Breast epithelium (tissue), 4 donors: Measurements from ENCODE around the gene KRT15. TPM values are rescaled to one million over a fixed set of nuclear protein-coding genes. Genes with fewer than 3 reads are reported as not detected.

ENCODE experiments used
- DNase-seq, 2 donors: peaks; one replicate each; pipeline ENCODE4 v3.0.0-alpha.2; 2019; ENCODE audit warnings: low spot score in 2 of 2
- H3K27ac ChIP-seq, 2 donors: fragments of 200-600 bp; sonication (generic) in 1 of 2; one replicate each; pipeline ENCODE4 v1.5.1; 2016 to 2019; ENCODE audit warnings: mild to moderate bottlenecking in 1 of 2
- H3K27me3 ChIP-seq, 2 donors: fragments of 200-600 bp; sonication (generic) in 1 of 2; one replicate each; pipeline versions ENCODE4 v1.5.1 to v1.6.0; 2017 to 2019; ENCODE audit warnings: control low read depth in 1 of 2, mild to moderate bottlenecking in 1 of 2
- H3K36me3 ChIP-seq: fragments of 200-600 bp; one replicate; pipeline ENCODE4 v1.5.1; 2019
- H3K4me1 ChIP-seq, 2 donors: fragments of 200-600 bp; sonication (generic); one replicate each; pipeline ENCODE4 v1.5.1; 2016 to 2019; ENCODE audit warnings: control low read depth in 1 of 2
- H3K4me3 ChIP-seq, 3 donors: fragments of 200-600 bp; sonication (generic); 1 replicate in 2 of 3; 2 replicates in 1 of 3; pipeline ENCODE4 v1.5.1; 2016 to 2019; ENCODE audit warnings: mild to moderate bottlenecking in 3 of 3, moderate library complexity in 2 of 3
- H3K9me3 ChIP-seq, 2 donors: fragments of 200-600 bp; sonication (generic) in 1 of 2; one replicate each; pipeline ENCODE4 v1.5.1; 2016 to 2019; ENCODE audit warnings: control low read depth in 1 of 2
- CTCF ChIP-seq, 3 donors: fragments of 450-650 bp; IDR thresholded peaks; one replicate each; pipeline ENCODE4 v1.5.1; 2016 to 2017; ENCODE audit warnings: antibody characterized with exemption in 3 of 3, mild to moderate bottlenecking in 3 of 3, moderate library complexity in 3 of 3
- POLR2A ChIP-seq: fragments of 450-650 bp; IDR thresholded peaks from one replicate; pipeline ENCODE4 v1.6.1; 2016; ENCODE audit warnings: antibody characterized with exemption, mild to moderate bottlenecking, moderate library complexity
- POLR2AphosphoS5 ChIP-seq, 3 donors: sonication (generic); formaldehyde crosslinking; IDR thresholded peaks; one replicate each; pipeline ENCODE4 v1.6.1; 2017; ENCODE audit warnings: antibody characterized with exemption in 3 of 3
- intact Hi-C: fragments of 100-400 bp; cut with DNase I; formaldehyde crosslinking; loops from one replicate; pipeline ENCODE4 v1.15.1; 2023; ENCODE audit warnings: low total_unique reads
- total RNA-seq, 3 donors: library from RNA; depleted of rRNA; stranded (reverse); fragments of >200 nt; gene quantifications; one replicate each; pipeline ENCODE4 v1.1.0, GENCODE V29; 2016

The KRT15 gene
- total RNA-seq, 3 donors from 2014 or later, result 0.80 to 2,244 (median 331) TPM

GRCh38 chr17:41516830-41517283, 1.8 kb downstream of the KRT15 start:
- no peaks in the 10 kb centered on the region for H3K27me3 ChIP-seq
- DNase-seq, result no peak
- H3K27ac ChIP-seq, result peak overlapping the region; percentile 68 to 89
- no peaks in the 10 kb centered on the region for H3K9me3 ChIP-seq
- peak overlapping the region in 2 of 3 donors; percentile 54 to 60 for H3K4me3 ChIP-seq
- H3K36me3 ChIP-seq, result no peaks in the 10 kb centered on the region
- intact Hi-C loops, result no loop called here
- peaks cover 0 to 6% of the 10 kb centered on the region in 2 donors for H3K4me1 ChIP-seq
- peak in 1 of 3 donors; percentile 3 for TF ChIP-seq POLR2AphosphoS5 (IDR thresholded peaks at IDR 0.05)
- no peak for TF ChIP-seq CTCF (IDR thresholded peaks at IDR 0.05)
- no peak for TF ChIP-seq POLR2A

DNA sequence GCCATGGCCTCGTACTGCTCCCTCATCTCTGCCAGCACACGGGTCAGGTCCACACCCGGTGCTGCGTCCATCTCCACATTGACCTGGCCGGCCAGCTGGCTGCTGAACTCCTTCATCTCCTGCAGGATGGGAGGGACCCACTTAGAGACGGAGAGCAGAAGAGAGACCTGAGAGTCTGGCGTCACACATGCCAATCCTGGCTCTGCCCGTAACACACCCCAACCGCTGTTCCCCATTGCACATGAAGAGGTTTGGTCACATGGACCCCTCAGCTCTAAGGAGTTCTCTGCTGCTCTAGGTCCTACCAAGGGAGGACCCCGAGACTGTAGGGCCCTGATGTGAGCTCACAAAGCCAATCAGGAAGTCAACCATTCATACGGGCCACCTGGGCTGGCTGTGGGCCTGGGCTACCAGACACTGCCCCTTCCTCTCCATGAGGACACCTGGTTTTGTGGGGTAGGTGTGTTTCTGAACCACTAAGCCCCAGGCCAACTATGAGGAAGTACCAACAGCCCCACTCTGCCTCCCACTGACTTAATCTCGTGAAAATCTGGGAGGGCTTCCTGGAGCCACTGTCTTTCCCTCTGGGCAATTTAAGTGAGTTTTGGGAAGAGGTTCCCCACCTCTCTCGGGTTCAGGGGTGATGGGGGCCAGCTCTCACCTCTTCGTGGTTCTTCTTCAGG, 2.4 kb downstream of the KRT15 start:
- no peak for DNase-seq
- Histone ChIP-seq H3K27me3 (no peaks in the 10 kb centered on the region), H3K36me3 (no peaks in the 10 kb centered on the region), H3K4me3 (peak overlapping the region in 2 of 3 donors; percentile 54 to 60), H3K9me3 (no peaks in the 10 kb centered on the region), H3K27ac (peak overlapping the region; percentile 68 to 89), H3K4me1 (peaks cover 0 to 4% of the 10 kb centered on the region in 2 donors)
- intact Hi-C loops, result no loop called here
- TF ChIP-seq CTCF (IDR thresholded peaks at IDR 0.05), result no peak
- TF ChIP-seq POLR2A, result no peak
- no peak for TF ChIP-seq POLR2AphosphoS5 (IDR thresholded peaks at IDR 0.05)

DNA sequence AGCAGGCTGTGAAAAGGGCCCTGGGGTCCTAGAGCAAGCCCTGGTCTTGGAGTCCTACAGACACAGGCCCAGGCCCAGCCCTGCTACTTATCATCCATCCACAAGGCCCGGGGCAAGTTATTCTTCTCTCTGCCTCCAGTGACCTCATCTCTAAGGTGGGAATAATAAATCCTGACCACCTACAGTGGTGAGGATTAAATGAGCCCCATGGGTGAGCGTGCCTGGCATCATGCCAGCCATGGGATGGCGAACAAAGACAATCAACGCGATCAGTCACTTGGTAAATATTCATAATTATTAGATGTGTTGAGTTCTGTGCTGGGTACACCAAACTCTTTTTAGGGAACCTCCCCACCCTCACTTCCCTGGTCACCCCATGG, 5.5 kb downstream of the KRT15 start:
- no peaks in the 10 kb centered on the region for H3K4me1 ChIP-seq
- intact Hi-C loops, result no loop called here
- no peak for DNase-seq
- H3K27me3 ChIP-seq, result no peaks in the 10 kb centered on the region
- TF ChIP-seq POLR2AphosphoS5 (IDR thresholded peaks at IDR 0.05) (peak in 1 of 3 donors; percentile 15), CTCF (IDR thresholded peaks at IDR 0.05) (no peak), POLR2A (no peak)
- no peak overlapping the region for H3K4me3 ChIP-seq
- peak overlapping the region in 1 of 2 donors; percentile 44 for H3K27ac ChIP-seq
- no peaks in the 10 kb centered on the region for H3K36me3 ChIP-seq
- H3K9me3 ChIP-seq, result no peaks in the 10 kb centered on the region

DNA sequence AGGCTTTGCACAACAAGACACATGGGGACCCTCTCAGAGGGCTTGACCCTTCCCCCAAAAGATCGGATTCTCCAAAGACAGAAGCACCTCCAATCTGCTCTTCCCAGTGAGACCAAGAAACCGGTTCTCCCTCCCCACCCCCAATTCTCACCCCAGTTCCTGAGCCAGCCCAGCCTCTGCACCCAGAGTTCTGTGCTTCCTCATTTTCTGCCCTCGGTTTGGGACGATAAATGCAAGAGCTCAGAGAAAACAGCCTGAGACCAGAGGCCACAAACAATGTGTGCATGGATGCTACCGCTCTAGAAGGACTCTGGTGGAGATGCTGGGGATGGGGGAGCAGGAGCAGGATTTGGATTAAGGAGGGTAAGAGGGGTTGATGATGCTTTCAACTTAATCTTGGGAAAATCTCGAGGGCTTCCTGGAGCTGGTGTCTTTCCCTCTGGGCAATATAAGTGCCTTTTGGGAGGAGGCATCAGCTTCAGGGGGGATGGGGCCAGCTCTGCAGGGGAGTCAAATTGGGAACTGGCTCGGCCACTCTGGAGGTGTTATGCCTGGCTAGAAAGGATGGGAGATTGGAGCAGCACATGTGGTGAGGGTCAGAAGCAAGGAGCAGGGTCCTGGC, 6.0 kb downstream of the KRT15 start:
- no peaks in the 10 kb centered on the region for H3K4me1 ChIP-seq
- H3K27me3 ChIP-seq, result no peaks in the 10 kb centered on the region
- peak overlapping the region in 1 of 2 donors; percentile 44 for H3K27ac ChIP-seq
- H3K4me3 ChIP-seq, result no peak overlapping the region
- intact Hi-C loops, result no loop called here
- H3K36me3 ChIP-seq, result no peaks in the 10 kb centered on the region
- TF ChIP-seq CTCF (IDR thresholded peaks at IDR 0.05) (no peak), POLR2AphosphoS5 (IDR thresholded peaks at IDR 0.05) (no peak), POLR2A (no peak)
- H3K9me3 ChIP-seq, result no peaks in the 10 kb centered on the region
- DNase-seq, result no peak

- Histone ChIP-seq H3K27ac (peak overlapping the region; percentile 41 to 44), H3K4me1 (no peaks in the 10 kb centered on the region), H3K36me3 (no peaks in the 10 kb centered on the region), H3K27me3 (no peaks in the 10 kb centered on the region), H3K9me3 (no peaks in the 10 kb centered on the region), H3K4me3 (no peak overlapping the region)
- no peak for DNase-seq
- intact Hi-C loops, result no loop called here
- TF ChIP-seq POLR2AphosphoS5 (IDR thresholded peaks at IDR 0.05), result no peak
- no peak for TF ChIP-seq CTCF (IDR thresholded peaks at IDR 0.05)
- TF ChIP-seq POLR2A, result no peak
Observed at GRCh38 chr17:41511716-41512115, 7.0 kb downstream of the KRT15 start.
